Measurements from ENCODE around the gene LAMA2.

Gene LAMA2

GRCh38 chr6:129565366-129565765 is 682.4 kb downstream of the LAMA2 start:
- POLR2A ChIA-PET: no interaction called here
- Histone ChIP-seq H3K9me3 (ENCODE audit: control extremely low read depth in 1 of 5, control insufficient read depth in 4 of 5, insufficient read depth in 2 of 5, low read depth in 1 of 5, low read length in 4 of 5) (no peaks in the 10 kb centered on the region), H3K27ac (ENCODE audit: insufficient read depth in 1 of 2, low read depth in 1 of 2, low read length in 2 of 2, poor library complexity in 1 of 2, severe bottlenecking in 2 of 2) (no peak overlapping the region), H3K27me3 (replicated peaks in 2 of 5; ENCODE audit: control insufficient read depth in 4 of 5, insufficient read depth in 5 of 5, low read length in 4 of 5) (peaks cover 0 to 2% (median 0%) of the 10 kb centered on the region in 5 experiments), H3K36me3 (ENCODE audit: control insufficient read depth in 4 of 4, insufficient read depth in 4 of 4, low read length in 3 of 4) (no peaks in the 10 kb centered on the region), H3K4me3 (ENCODE audit: control insufficient read depth in 1 of 7, extremely low read depth in 1 of 7, insufficient read depth in 4 of 7, low read depth in 2 of 7, low read length in 6 of 7) (no peak overlapping the region), H3K4me1 (ENCODE audit: control extremely low read depth in 1 of 4, control insufficient read depth in 4 of 4, insufficient read depth in 4 of 4, low read length in 3 of 4) (no peaks in the 10 kb centered on the region)
- WGBS (ENCODE audit: insufficient coverage): 94% methylated on average over 4 of the region's 4 CpGs
- no peak for DNase-seq
- CTCF ChIA-PET: interaction anchor here (0.8 to 1.8 kb wide), 7 partner anchors 9 to 72 kb away, joined by 3 to 13 read pairs (median 3); no protein-coding TSS in a partner anchor

- no peak for DNase-seq
- H3K9me3 ChIP-seq (ENCODE audit: control extremely low read depth in 1 of 5, control insufficient read depth in 4 of 5, insufficient read depth in 2 of 5, low read depth in 1 of 5, low read length in 4 of 5): no peaks in the 10 kb centered on the region
- H3K36me3 ChIP-seq (ENCODE audit: control insufficient read depth in 4 of 4, insufficient read depth in 4 of 4, low read length in 3 of 4): no peaks in the 10 kb centered on the region
- ChIA-PET POLR2A (no interaction called here), CTCF (interaction anchor here (0.8 to 1.8 kb wide), 7 partner anchors 9 to 72 kb away, joined by 3 to 13 read pairs (median 3); no protein-coding TSS in a partner anchor)
- WGBS (ENCODE audit: insufficient coverage): no CpG with 5 or more reads among the region's 2 CpGs
- H3K27ac ChIP-seq (ENCODE audit: insufficient read depth in 1 of 2, low read depth in 1 of 2, low read length in 2 of 2, poor library complexity in 1 of 2, severe bottlenecking in 2 of 2): no peak overlapping the region
- peaks cover 0 to 2% (median 0%) of the 10 kb centered on the region in 5 experiments for H3K27me3 ChIP-seq (replicated peaks in 2 of 5; ENCODE audit: control insufficient read depth in 4 of 5, insufficient read depth in 5 of 5, low read length in 4 of 5)
- no peak overlapping the region for H3K4me3 ChIP-seq (ENCODE audit: control insufficient read depth in 1 of 7, extremely low read depth in 1 of 7, insufficient read depth in 4 of 7, low read depth in 2 of 7, low read length in 6 of 7)
- no peaks in the 10 kb centered on the region for H3K4me1 ChIP-seq (ENCODE audit: control extremely low read depth in 1 of 4, control insufficient read depth in 4 of 4, insufficient read depth in 4 of 4, low read length in 3 of 4)
These were observed 682.9 kb downstream of the LAMA2 start for GRCh38 chr6:129565811-129566210.

Data from common myeloid progenitor, CD34-positive (primary cell).